Measurements from ENCODE around the gene CSNK1G3.

Gene CSNK1G3

GRCh38 chr5:123527190-123527589, 15.2 kb downstream of the CSNK1G3 start:
- peak overlapping the region; percentile 48 for H3K27ac Mint-ChIP-seq
- no peak for ATAC-seq (ENCODE audit: low read depth)
- no peaks in the 10 kb centered on the region for H3K36me3 Mint-ChIP-seq
- H3K4me3 Mint-ChIP-seq: peak overlapping the region; percentile 24
- peaks cover 41% of the 10 kb centered on the region for H3K4me1 Mint-ChIP-seq
- no peaks in the 10 kb centered on the region for H3K27me3 Mint-ChIP-seq
- no peaks in the 10 kb centered on the region for H3K9me3 Mint-ChIP-seq
- DNase-seq (ENCODE audit: low spot score in 2 of 2): no peak

- Mint-ChIP-seq H3K36me3 (no peaks in the 10 kb centered on the region), H3K9me3 (no peaks in the 10 kb centered on the region), H3K27ac (no peak overlapping the region), H3K4me1 (peaks cover 40% of the 10 kb centered on the region), H3K27me3 (no peaks in the 10 kb centered on the region), H3K4me3 (no peak overlapping the region)
- DNase-seq (ENCODE audit: low spot score in 2 of 2) (no peak), ATAC-seq (ENCODE audit: low read depth) (no peak)
These were observed 16.1 kb downstream of the CSNK1G3 start for GRCh38 chr5:123528065-123528464.

- no peak for ATAC-seq (ENCODE audit: low read depth)
- Mint-ChIP-seq H3K27me3 (no peaks in the 10 kb centered on the region), H3K4me3 (no peak overlapping the region), H3K4me1 (peaks cover 35% of the 10 kb centered on the region), H3K9me3 (no peaks in the 10 kb centered on the region), H3K27ac (peak overlapping the region; percentile 30), H3K36me3 (no peaks in the 10 kb centered on the region)
- DNase-seq (ENCODE audit: low spot score in 2 of 2): no peak
These were observed 16.9 kb downstream of the CSNK1G3 start for GRCh38 chr5:123528878-123529277.

GRCh38 chr5:123530728-123531127, 18.8 kb downstream of the CSNK1G3 start:
- DNase-seq (ENCODE audit: low spot score in 2 of 2): no peak
- no peak for ATAC-seq (ENCODE audit: low read depth)

GRCh38 chr5:123535648-123536047, 23.7 kb downstream of the CSNK1G3 start:
- Mint-ChIP-seq H3K4me3 (no peak overlapping the region), H3K27ac (peak overlapping the region; percentile 40), H3K36me3 (peaks cover 1% of the 10 kb centered on the region), H3K9me3 (no peaks in the 10 kb centered on the region), H3K27me3 (no peaks in the 10 kb centered on the region), H3K4me1 (peaks cover 34% of the 10 kb centered on the region)
- DNase-seq (ENCODE audit: low spot score in 2 of 2) (no peak), ATAC-seq (ENCODE audit: low read depth) (no peak)

More at GRCh38 chr5:123530728-123531127, 18.8 kb downstream of the CSNK1G3 start:
- H3K4me3 Mint-ChIP-seq: no peak overlapping the region
- H3K27ac Mint-ChIP-seq: no peak overlapping the region
- H3K36me3 Mint-ChIP-seq: no peaks in the 10 kb centered on the region
- H3K9me3 Mint-ChIP-seq: no peaks in the 10 kb centered on the region
- peaks cover 31% of the 10 kb centered on the region for H3K4me1 Mint-ChIP-seq
- H3K27me3 Mint-ChIP-seq: no peaks in the 10 kb centered on the region

GRCh38 chr5:123537256-123537655, 25.3 kb downstream of the CSNK1G3 start:
- H3K27me3 Mint-ChIP-seq: no peaks in the 10 kb centered on the region
- H3K27ac Mint-ChIP-seq: no peak overlapping the region
- no peak for DNase-seq (ENCODE audit: low spot score in 2 of 2)
- no peak overlapping the region for H3K4me3 Mint-ChIP-seq
- no peaks in the 10 kb centered on the region for H3K9me3 Mint-ChIP-seq
- no peak for ATAC-seq (ENCODE audit: low read depth)
- H3K4me1 Mint-ChIP-seq: peaks cover 43% of the 10 kb centered on the region
- peaks cover 1% of the 10 kb centered on the region for H3K36me3 Mint-ChIP-seq

- Mint-ChIP-seq H3K4me3 (no peak overlapping the region), H3K36me3 (peaks cover 1% of the 10 kb centered on the region), H3K9me3 (no peaks in the 10 kb centered on the region), H3K27me3 (no peaks in the 10 kb centered on the region), H3K27ac (no peak overlapping the region), H3K4me1 (peaks cover 48% of the 10 kb centered on the region)
- no peak for DNase-seq (ENCODE audit: low spot score in 2 of 2)
- ATAC-seq (ENCODE audit: low read depth): no peak
These were observed 25.9 kb downstream of the CSNK1G3 start for GRCh38 chr5:123537845-123538244.

- Mint-ChIP-seq H3K9me3 (no peaks in the 10 kb centered on the region), H3K27me3 (no peaks in the 10 kb centered on the region), H3K27ac (peak overlapping the region; percentile 54), H3K4me3 (no peak overlapping the region), H3K4me1 (peaks cover 56% of the 10 kb centered on the region), H3K36me3 (peaks cover 1% of the 10 kb centered on the region)
- DNase-seq (ENCODE audit: low spot score in 2 of 2) (no peak), ATAC-seq (ENCODE audit: low read depth) (peak; percentile 40)
These were observed 26.9 kb downstream of the CSNK1G3 start for GRCh38 chr5:123538670-123539459.

GRCh38 chr5:123540534-123540933, 28.6 kb downstream of the CSNK1G3 start:
- ATAC-seq (ENCODE audit: low read depth) (no peak), DNase-seq (ENCODE audit: low spot score in 2 of 2) (no peak)
- peaks cover 3% of the 10 kb centered on the region for H3K36me3 Mint-ChIP-seq
- peak overlapping the region; percentile 38 for H3K4me3 Mint-ChIP-seq
- H3K27me3 Mint-ChIP-seq: no peaks in the 10 kb centered on the region
- peaks cover 57% of the 10 kb centered on the region for H3K4me1 Mint-ChIP-seq
- no peak overlapping the region for H3K27ac Mint-ChIP-seq
- H3K9me3 Mint-ChIP-seq: no peaks in the 10 kb centered on the region

- Mint-ChIP-seq H3K36me3 (peaks cover 3% of the 10 kb centered on the region), H3K9me3 (no peaks in the 10 kb centered on the region), H3K4me1 (peaks cover 44% of the 10 kb centered on the region), H3K27ac (peak overlapping the region; percentile 83), H3K27me3 (no peaks in the 10 kb centered on the region), H3K4me3 (peak overlapping the region; percentile 35)
- no peak for ATAC-seq (ENCODE audit: low read depth)
- DNase-seq (ENCODE audit: low spot score in 2 of 2): no peak
These were observed 31.5 kb downstream of the CSNK1G3 start for GRCh38 chr5:123543438-123543837.

GRCh38 chr5:123545506-123545905, 33.5 kb downstream of the CSNK1G3 start:
- Mint-ChIP-seq H3K27ac (peak overlapping the region; percentile 99), H3K4me1 (peaks cover 46% of the 10 kb centered on the region), H3K27me3 (no peaks in the 10 kb centered on the region), H3K36me3 (peaks cover 10% of the 10 kb centered on the region), H3K4me3 (no peak overlapping the region), H3K9me3 (no peaks in the 10 kb centered on the region)
- DNase-seq (ENCODE audit: low spot score in 2 of 2): no peak
- no peak for ATAC-seq (ENCODE audit: low read depth)

- ATAC-seq (ENCODE audit: low read depth): no peak
- peaks cover 39% of the 10 kb centered on the region for H3K4me1 Mint-ChIP-seq
- no peak for DNase-seq (ENCODE audit: low spot score in 2 of 2)
- peaks cover 10% of the 10 kb centered on the region for H3K36me3 Mint-ChIP-seq
- H3K9me3 Mint-ChIP-seq: no peaks in the 10 kb centered on the region
- H3K4me3 Mint-ChIP-seq: no peak overlapping the region
- peak overlapping the region; percentile 99 for H3K27ac Mint-ChIP-seq
- H3K27me3 Mint-ChIP-seq: no peaks in the 10 kb centered on the region
These were observed 34.7 kb downstream of the CSNK1G3 start for GRCh38 chr5:123546657-123547056.

GRCh38 chr5:123549256-123549904, 37.4 kb downstream of the CSNK1G3 start:
- ATAC-seq (ENCODE audit: low read depth) (peak; percentile 97), DNase-seq (ENCODE audit: low spot score in 2 of 2) (peak; percentile 53 to 80)
- no peaks in the 10 kb centered on the region for H3K27me3 Mint-ChIP-seq
- H3K27ac Mint-ChIP-seq: peak overlapping the region; percentile 99
- no peaks in the 10 kb centered on the region for H3K9me3 Mint-ChIP-seq
- H3K4me1 Mint-ChIP-seq: peaks cover 18% of the 10 kb centered on the region
- peak overlapping the region; percentile 61 for H3K4me3 Mint-ChIP-seq
- H3K36me3 Mint-ChIP-seq: peaks cover 12% of the 10 kb centered on the region

GRCh38 chr5:123554601-123555000, 42.6 kb downstream of the CSNK1G3 start:
- ATAC-seq (ENCODE audit: low read depth) (no peak), DNase-seq (ENCODE audit: low spot score in 2 of 2) (no peak)
- H3K27me3 Mint-ChIP-seq: no peaks in the 10 kb centered on the region
- peaks cover 20% of the 10 kb centered on the region for H3K36me3 Mint-ChIP-seq
- no peaks in the 10 kb centered on the region for H3K9me3 Mint-ChIP-seq
- H3K4me3 Mint-ChIP-seq: no peak overlapping the region
- no peak overlapping the region for H3K27ac Mint-ChIP-seq
- H3K4me1 Mint-ChIP-seq: peaks cover 16% of the 10 kb centered on the region

Data from memory B cell (primary cell).